Measurements from ENCODE around the gene ZDHHC16.

The ZDHHC16 gene

GRCh38 chr10:97494151-97494550 is 48.2 kb downstream of the ZDHHC16 start:
- no peak for DNase-seq (ENCODE audit: extremely low read depth, low read depth)
- no peak for TF ChIP-seq CTCF (IDR thresholded peaks at IDR 0.05; ENCODE audit: low read depth, low read length)

- DNase-seq (ENCODE audit: extremely low read depth, low read depth) = no peak
- no peak for TF ChIP-seq CTCF (IDR thresholded peaks at IDR 0.05; ENCODE audit: low read depth, low read length)
Measured at GRCh38 chr10:97494863-97495506, 49.0 kb downstream of the ZDHHC16 start.

GRCh38 chr10:97497572-97498075 is 51.6 kb downstream of the ZDHHC16 start:
- peak; percentile 39 for DNase-seq (ENCODE audit: extremely low read depth, low read depth)
- TF ChIP-seq CTCF (IDR thresholded peaks at IDR 0.05; ENCODE audit: low read depth, low read length) = no peak

GRCh38 chr10:97498076-97498840 is 52.3 kb downstream of the ZDHHC16 start, which contains the start of gene MMS19:
TSS of gene MMS19 (minus strand) at chr10:97498422. CDS start at chr10:97498384, 38 bp downstream.
- DNase-seq (ENCODE audit: extremely low read depth, low read depth) = peak; percentile 98
- TF ChIP-seq CTCF (IDR thresholded peaks at IDR 0.05; ENCODE audit: low read depth, low read length) = no peak

- no peak for DNase-seq (ENCODE audit: extremely low read depth, low read depth)
- no peak; the same call in none of the 2 replicates for TF ChIP-seq CTCF (IDR thresholded peaks at IDR 0.05; ENCODE audit: low read depth, low read length)
Measured at GRCh38 chr10:97498841-97499560, 53.0 kb downstream of the ZDHHC16 start, which contains the start of gene UBTD1. TSS of gene UBTD1 (plus strand) at chr10:97498924. CDS start at chr10:97499204, 280 bp downstream.

GRCh38 chr10:97499561-97500296 is 53.8 kb downstream of the ZDHHC16 start:
- no peak for TF ChIP-seq CTCF (IDR thresholded peaks at IDR 0.05; ENCODE audit: low read depth, low read length)
- no peak for DNase-seq (ENCODE audit: extremely low read depth, low read depth)

Measured in AG09319 (cell line).